B cell (primary cell): ENCODE data around the gene FAM47C. TPM values are rescaled to one million over a fixed set of nuclear protein-coding genes. Genes with fewer than 3 reads are reported as not detected.

Experiments
- ATAC-seq: fragments of 200-7000 bp; cut with Tn5 transposase; one replicate; pipeline ENCODE4 v1.10.0; 2021; ENCODE audit warnings: low read depth, mild to moderate bottlenecking, moderate number of reproducible peaks, moderate library complexity
- CTCF ChIA-PET: fragments of 350-600 bp; sonication (Branson Sonifier 250); formaldehyde crosslinking; loops from one replicate; lab custom pipeline; 2021; ENCODE audit warnings: antibody characterized with exemption, inconsistent platforms; lab: Charles Lee
- POLR2A ChIA-PET: fragments of 350-600 bp; sonication (Branson Sonifier 250); formaldehyde crosslinking; loops from one replicate; lab custom pipeline; 2021; ENCODE audit warnings: antibody characterized with exemption; lab: Charles Lee
- DNase-seq: peaks from one replicate; pipeline ENCODE4 v3.0.0; 2013
- H2AFZ ChIP-seq: 2 replicates; pipeline ENCODE4 v1.6.1; 2012; ENCODE audit warnings: mild to moderate bottlenecking, low read depth, low read length; ENCODE audit not compliant: insufficient read depth, poor library complexity, severe bottlenecking
- H3K27ac ChIP-seq, 2 donors: 1 replicate in 1 of 2; 2 replicates in 1 of 2; pipeline ENCODE4 v1.5.1; 2012 to 2013; ENCODE audit warnings: low read length in 2 of 2, mild to moderate bottlenecking in 2 of 2, moderate library complexity in 1 of 2
- H3K27me3 ChIP-seq, 4 experiments: fragments of 200-600 bp in 1 of 4; sonication (generic) in 1 of 4; replicated peaks in 1 of 4; 1 replicate in 2 of 4; 2 replicates in 2 of 4; pipeline versions ENCODE4 v1.6.1 to v1.7.0; 2013 to 2016; ENCODE audit warnings: low read length in 3 of 4, mild to moderate bottlenecking in 2 of 4, mixed read lengths in 1 of 4, moderate library complexity in 1 of 4; ENCODE audit not compliant: insufficient read depth in 4 of 4, control insufficient read depth in 3 of 4; ENCODE audit errors: control extremely low read depth in 1 of 4
- H3K36me3 ChIP-seq, 2 experiments: replicated peaks in 1 of 2; 1 replicate in 1 of 2; 2 replicates in 1 of 2; pipeline versions ENCODE4 v1.6.1 to v1.7.1; 2013; ENCODE audit warnings: low read length in 1 of 2; ENCODE audit not compliant: insufficient read depth in 2 of 2, control insufficient read depth in 1 of 2; ENCODE audit errors: control extremely low read depth in 1 of 2, extremely low read depth in 1 of 2
- H3K4me1 ChIP-seq, 2 donors: fragments of 200-600 bp in 1 of 2; sonication (generic) in 1 of 2; 1 replicate in 1 of 2; 2 replicates in 1 of 2; pipeline versions ENCODE4 v1.5.1 to v1.6.1; 2013 to 2017; ENCODE audit warnings: low read length in 2 of 2; ENCODE audit not compliant: control insufficient read depth in 2 of 2, insufficient read depth in 2 of 2
- H3K4me2 ChIP-seq: replicated peaks from 2 replicates; pipeline ENCODE3; 2012; ENCODE audit warnings: mild to moderate bottlenecking, low read depth, low read length; ENCODE audit not compliant: poor library complexity, severe bottlenecking
- H3K4me3 ChIP-seq, 5 experiments: fragments of 200-600 bp in 1 of 5; sonication (generic) in 1 of 5; 1 replicate in 3 of 5; 2 replicates in 2 of 5; pipeline versions ENCODE4 v1.5.1 to v1.7.0; 2011 to 2016; ENCODE audit warnings: low read length in 4 of 5, mild to moderate bottlenecking in 4 of 5, low read depth in 2 of 5, control low read depth in 1 of 5, moderate library complexity in 1 of 5; ENCODE audit not compliant: insufficient read depth in 1 of 5; ENCODE audit errors: control extremely low read depth in 1 of 5, extremely low read depth in 1 of 5
- H3K79me2 ChIP-seq: fragments of 200-600 bp; sonication (generic); one replicate; pipeline ENCODE4 v1.6.0; 2016; ENCODE audit warnings: low read length; ENCODE audit not compliant: control insufficient read depth, insufficient read depth
- H3K9ac ChIP-seq: fragments of 200-600 bp; sonication (generic); 2 replicates; pipeline ENCODE4 v1.6.1; 2017; ENCODE audit warnings: mild to moderate bottlenecking, low read length, moderate library complexity
- H3K9me3 ChIP-seq, 3 donors: one replicate each; pipeline versions ENCODE4 v1.6.1 to v1.7.1; 2013; ENCODE audit warnings: low read length in 2 of 3; ENCODE audit not compliant: control insufficient read depth in 2 of 3, insufficient read depth in 1 of 3; ENCODE audit errors: control extremely low read depth in 1 of 3
- H4K20me1 ChIP-seq: 2 replicates; pipeline ENCODE4 v1.6.0; 2012; ENCODE audit warnings: mild to moderate bottlenecking, low read length; ENCODE audit not compliant: insufficient read depth, control insufficient read depth, poor library complexity, severe bottlenecking
- H3K27ac Mint-ChIP-seq: one replicate; pipeline ENCODE4 v1.8.0; 2021; ENCODE audit warnings: mixed read lengths
- H3K27me3 Mint-ChIP-seq: one replicate; pipeline ENCODE4 v1.8.0; 2021; ENCODE audit warnings: mixed read lengths
- H3K4me1 Mint-ChIP-seq: one replicate; pipeline ENCODE4 v1.8.0; 2021; ENCODE audit warnings: mixed read lengths
- H3K4me3 Mint-ChIP-seq: one replicate; pipeline ENCODE4 v1.8.0; 2021; ENCODE audit warnings: mixed read lengths
- H3K9me3 Mint-ChIP-seq: one replicate; pipeline ENCODE4 v1.8.0; 2022; ENCODE audit warnings: mixed read lengths; ENCODE audit not compliant: insufficient read depth
- CTCF ChIP-seq: fragments of 200-600 bp; IDR thresholded peaks from one replicate; pipeline ENCODE4 v1.8.0; 2022; ENCODE audit warnings: antibody characterized with exemption, mild to moderate bottlenecking
- EZH2 ChIP-seq: IDR thresholded peaks from 2 replicates; pipeline ENCODE4 v1.6.1; 2012; ENCODE audit warnings: borderline replicate concordance, low read depth, mild to moderate bottlenecking, moderate library complexity, low read length; ENCODE audit not compliant: insufficient read depth, poor library complexity, severe bottlenecking
- WGBS: methylation state at CpG from one replicate; pipeline ENCODE4 v1.1.5; 2013; ENCODE audit warnings: missing lambda C conversion rate; ENCODE audit not compliant: insufficient coverage; 5-methylcytosine and 5-hydroxymethylcytosine counted together
- intact Hi-C: fragments of 100-400 bp; cut with micrococcal nuclease; formaldehyde crosslinking; loops from one replicate; pipeline ENCODE4 v1.10.0; 2022
- polyA plus RNA-seq: library from polyadenylated mRNA; depleted of rRNA; stranded (reverse); fragments of >200 nt; gene quantifications from 2 replicates; pipeline ENCODE4 v1.2.3, GENCODE V29; 2012
- total RNA-seq, 2 donors: library from RNA; stranded (reverse); fragments of 120-200 nt in 1 of 2; gene quantifications; 1 replicate in 1 of 2; 2 replicates in 1 of 2; pipeline versions ENCODE4 v1.2.3 to v1.2.4, GENCODE V29; 2013 to 2022

Gene FAM47C
- total and polyA plus RNA-seq, 2 donors (not counting 1 experiment from before 2014, with no cell fraction given): not detected

- H4K20me1 ChIP-seq: no peaks in the 10 kb centered on the region
- no peak overlapping the region for H3K27ac ChIP-seq
- H3K4me2 ChIP-seq: no peak overlapping the region
- H3K27me3 ChIP-seq: no peaks in the 10 kb centered on the region
- ATAC-seq (no peak), DNase-seq (no peak)
- no peak overlapping the region for H2AFZ ChIP-seq
- intact Hi-C loops: no loop called here
- no peaks in the 10 kb centered on the region for H3K27me3 Mint-ChIP-seq
- H3K4me3 ChIP-seq: no peak overlapping the region
- H3K4me1 Mint-ChIP-seq: no peaks in the 10 kb centered on the region
- H3K4me1 ChIP-seq: no peaks in the 10 kb centered on the region
- no peak overlapping the region for H3K4me3 Mint-ChIP-seq
- no peaks in the 10 kb centered on the region for H3K9me3 Mint-ChIP-seq
- no peaks in the 10 kb centered on the region for H3K79me2 ChIP-seq
- no peak overlapping the region for H3K27ac Mint-ChIP-seq
- ChIA-PET CTCF (no interaction called here), POLR2A (no interaction called here)
- no peak overlapping the region for H3K9ac ChIP-seq
- H3K9me3 ChIP-seq: no peaks in the 10 kb centered on the region
- WGBS: no CpG with 5 or more reads among the region's 3 CpGs
- TF ChIP-seq EZH2 (no peak), CTCF (no peak)
- no peaks in the 10 kb centered on the region for H3K36me3 ChIP-seq
These were observed 52.8 kb downstream of the FAM47C start for GRCh38 chrX:37060999-37061398.
